ENCODE measurements around the gene OR1M1.
"Not testable (repeated sequence)": the region's sequence is repeated elsewhere in the genome, so short reads cannot be mapped to it uniquely, and the experiment has no call there.

OR1M1 gene, protein sequence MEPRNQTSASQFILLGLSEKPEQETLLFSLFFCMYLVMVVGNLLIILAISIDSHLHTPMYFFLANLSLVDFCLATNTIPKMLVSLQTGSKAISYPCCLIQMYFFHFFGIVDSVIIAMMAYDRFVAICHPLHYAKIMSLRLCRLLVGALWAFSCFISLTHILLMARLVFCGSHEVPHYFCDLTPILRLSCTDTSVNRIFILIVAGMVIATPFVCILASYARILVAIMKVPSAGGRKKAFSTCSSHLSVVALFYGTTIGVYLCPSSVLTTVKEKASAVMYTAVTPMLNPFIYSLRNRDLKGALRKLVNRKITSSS

GRCh38 chr19:9086761-9087160 is at the start of gene OR1M1:
Gene OR1M1 (plus strand): TSS chr19:9087061. CDS start chr19:9093245, 6,184 bp downstream.
- DNase-seq (ENCODE audit: low read depth in 2 of 2): no peak

GRCh38 chr19:9037400-9038062 is 49.3 kb upstream of the OR1M1 start:
- no peak for DNase-seq (ENCODE audit: low read depth in 2 of 2)

DNA sequence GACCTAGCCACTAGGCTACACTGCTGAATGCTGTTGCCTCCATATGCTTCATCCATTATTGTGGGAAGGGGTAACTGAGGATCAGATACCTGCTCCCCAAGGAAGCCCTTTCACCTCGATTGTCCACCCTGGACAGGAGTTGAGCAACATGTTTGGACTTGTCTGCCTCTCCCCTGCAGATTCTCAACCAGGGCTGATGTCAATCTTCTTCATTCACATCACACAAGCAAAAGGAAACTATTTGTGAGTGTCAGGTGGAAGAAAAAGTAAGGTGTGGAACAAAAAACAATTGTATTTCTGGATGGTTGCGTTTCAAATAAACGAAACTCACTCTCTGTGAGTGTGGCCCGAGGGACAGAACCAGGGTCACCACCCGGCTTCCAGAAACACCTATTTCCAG is 47.1 kb upstream of the OR1M1 start:
- DNase-seq (ENCODE audit: low read depth in 2 of 2): no peak

- DNase-seq (ENCODE audit: low read depth in 2 of 2): no peak
Measured at GRCh38 chr19:9040131-9040530, 46.7 kb upstream of the OR1M1 start.

DNA sequence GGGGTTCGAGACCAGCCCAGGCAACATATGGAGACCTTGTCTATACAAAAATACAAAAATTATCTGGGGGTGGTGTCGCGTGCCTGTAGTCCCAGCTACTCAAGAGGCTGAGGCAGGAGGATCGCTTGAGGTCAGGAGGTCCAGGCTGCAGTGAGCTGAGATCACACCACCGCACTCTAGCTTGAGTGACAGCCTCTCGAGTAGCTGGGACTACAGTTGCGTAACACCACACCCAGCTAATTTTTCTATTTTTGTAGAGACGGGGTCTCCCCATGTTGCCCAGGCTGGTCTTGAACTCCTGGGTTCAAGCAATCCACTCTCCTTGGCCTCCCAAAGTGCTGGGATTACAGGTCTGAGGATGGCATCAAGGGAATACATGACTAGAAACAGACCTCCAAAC is 45.8 kb upstream of the OR1M1 start:
- DNase-seq (ENCODE audit: low read depth in 2 of 2): no peak

DNA sequence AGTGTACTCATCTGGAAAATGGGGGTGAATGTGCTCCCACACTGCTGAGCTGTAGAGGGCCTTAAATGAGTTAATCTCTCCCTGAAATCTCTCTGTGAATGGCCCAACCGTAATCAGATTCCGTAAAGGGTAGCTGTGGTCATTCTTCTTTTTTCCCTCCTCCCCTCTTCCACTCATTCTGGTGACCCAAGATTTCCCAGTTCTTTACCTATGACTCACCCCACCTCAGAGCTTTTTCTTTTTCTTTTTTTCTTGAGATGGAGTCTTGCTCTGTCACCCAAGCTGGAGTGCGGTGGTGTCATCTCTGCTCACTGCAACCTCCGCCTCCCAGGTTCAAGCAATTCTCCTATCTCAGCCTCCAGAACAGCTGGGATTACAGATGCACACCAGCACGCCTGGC is 43.3 kb upstream of the OR1M1 start:
- no peak for DNase-seq (ENCODE audit: low read depth in 2 of 2)

DNA sequence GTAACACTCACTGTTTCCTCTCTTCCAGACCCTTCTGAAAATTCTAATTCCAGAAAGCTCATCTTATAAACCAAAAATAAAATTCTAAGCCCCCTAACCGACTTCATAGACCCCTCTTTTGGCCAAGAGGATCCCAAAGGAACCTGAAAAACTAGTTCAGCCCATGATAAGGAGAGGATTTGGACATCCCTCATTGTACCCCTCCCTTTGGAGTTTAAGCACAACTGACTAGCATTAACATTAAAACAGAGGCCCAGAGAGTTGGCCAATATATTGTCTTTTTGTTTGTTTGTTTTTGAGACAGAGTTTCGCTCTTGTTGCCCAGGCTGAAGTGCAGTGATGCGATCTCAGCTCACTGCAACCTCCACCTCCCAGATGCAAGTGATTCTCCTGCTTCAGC is 42.4 kb upstream of the OR1M1 start:
- no peak for DNase-seq (ENCODE audit: low read depth in 2 of 2)

GRCh38 chr19:9046694-9047093 is 40.2 kb upstream of the OR1M1 start:
- DNase-seq (ENCODE audit: low read depth in 2 of 2): no peak

- DNase-seq (ENCODE audit: low read depth in 2 of 2): no peak
Measured at GRCh38 chr19:9052894-9053293, 34.0 kb upstream of the OR1M1 start.

DNA sequence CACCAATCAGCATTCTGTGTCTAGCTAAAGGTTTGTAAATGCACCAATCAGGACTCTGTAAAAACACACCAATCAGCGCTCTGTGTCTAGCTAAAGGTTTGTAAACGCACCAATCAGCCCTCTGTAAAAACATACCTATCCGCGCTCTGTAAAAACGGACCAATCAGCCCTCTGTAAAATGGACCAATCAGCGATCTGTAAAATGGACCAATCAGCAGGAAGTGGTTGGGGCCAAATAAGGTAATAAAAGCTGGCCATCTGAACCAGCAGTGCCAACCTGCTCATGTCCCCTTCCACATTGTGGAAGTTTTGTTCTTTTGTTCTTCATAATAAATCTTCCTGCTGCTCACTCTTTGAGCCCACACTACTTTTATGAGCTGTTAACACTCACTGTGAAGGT is 33.2 kb upstream of the OR1M1 start:
- DNase-seq (ENCODE audit: low read depth in 2 of 2): not testable (repeated sequence)

DNA sequence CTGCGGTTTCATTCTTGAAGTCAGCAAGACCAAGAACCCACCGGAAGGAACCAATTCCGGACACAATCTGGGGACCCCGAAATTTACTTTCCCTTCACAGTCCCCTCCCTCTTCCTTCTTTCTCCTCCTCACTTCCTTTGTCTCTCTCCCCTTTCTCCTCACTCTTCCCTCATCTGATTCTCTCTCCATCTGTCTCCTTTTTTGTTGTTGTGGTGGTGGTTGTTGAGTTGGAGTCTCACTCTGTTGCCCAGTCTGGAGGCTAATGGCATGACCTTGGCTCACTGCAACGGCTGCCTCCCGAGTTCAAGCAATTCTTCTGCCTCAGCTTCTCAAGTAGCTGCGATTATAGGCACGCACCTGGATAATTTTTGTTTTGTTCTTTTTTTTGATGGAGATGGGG is 32.7 kb upstream of the OR1M1 start:
- DNase-seq (ENCODE audit: low read depth in 2 of 2): no peak

- no peak for DNase-seq (ENCODE audit: low read depth in 2 of 2)
Measured at GRCh38 chr19:9054765-9055164, 32.1 kb upstream of the OR1M1 start.

- not testable (repeated sequence) for DNase-seq (ENCODE audit: low read depth in 2 of 2)
Measured at GRCh38 chr19:9056131-9056530, 30.7 kb upstream of the OR1M1 start.

DNA sequence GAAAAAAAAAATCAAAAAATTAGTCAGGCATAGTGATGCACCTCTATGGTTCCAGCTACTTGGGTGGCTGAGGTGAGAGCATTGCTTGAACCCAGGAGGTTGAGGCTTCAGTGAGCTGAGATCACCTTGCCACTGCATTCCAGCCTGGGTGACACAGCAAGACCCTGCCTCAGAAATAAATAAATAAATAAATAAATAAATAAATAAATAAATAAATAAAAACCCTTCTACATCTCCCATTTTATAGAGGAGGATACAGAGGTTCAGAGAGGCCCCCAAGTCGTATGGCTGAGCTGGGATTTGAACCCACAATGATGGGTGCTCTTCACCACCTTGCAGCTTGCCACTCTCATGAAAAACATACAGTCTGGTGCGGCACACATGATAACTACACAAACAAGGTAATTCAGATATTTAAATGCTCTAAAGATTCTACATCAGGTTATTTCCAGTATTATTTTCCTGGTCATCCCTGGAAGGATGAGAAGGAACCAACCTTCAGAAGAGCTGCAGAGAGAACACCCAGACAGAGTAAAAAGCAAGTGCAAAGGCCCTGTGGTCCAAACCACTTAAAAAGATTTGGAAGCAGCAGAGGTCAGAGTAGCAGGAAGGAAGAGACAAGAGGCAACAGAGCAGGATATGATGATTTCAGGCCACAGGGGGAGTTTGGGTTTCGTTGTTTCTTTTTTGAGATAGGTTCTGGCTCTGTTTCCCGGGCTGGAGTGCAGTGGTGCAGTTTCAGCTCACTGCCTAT is 29.2 kb upstream of the OR1M1 start:
- no peak for DNase-seq (ENCODE audit: low read depth in 2 of 2)

GRCh38 chr19:9058905-9059667 is 27.8 kb upstream of the OR1M1 start:
- no peak for DNase-seq (ENCODE audit: low read depth in 2 of 2)

- DNase-seq (ENCODE audit: low read depth in 2 of 2): no peak
Measured at GRCh38 chr19:9060564-9061340, 26.1 kb upstream of the OR1M1 start.

- DNase-seq (ENCODE audit: low read depth in 2 of 2): no peak
Measured at GRCh38 chr19:9061879-9062278, 25.0 kb upstream of the OR1M1 start.

- DNase-seq (ENCODE audit: low read depth in 2 of 2): no peak
Measured at GRCh38 chr19:9065457-9066014, 21.3 kb upstream of the OR1M1 start.

DNA sequence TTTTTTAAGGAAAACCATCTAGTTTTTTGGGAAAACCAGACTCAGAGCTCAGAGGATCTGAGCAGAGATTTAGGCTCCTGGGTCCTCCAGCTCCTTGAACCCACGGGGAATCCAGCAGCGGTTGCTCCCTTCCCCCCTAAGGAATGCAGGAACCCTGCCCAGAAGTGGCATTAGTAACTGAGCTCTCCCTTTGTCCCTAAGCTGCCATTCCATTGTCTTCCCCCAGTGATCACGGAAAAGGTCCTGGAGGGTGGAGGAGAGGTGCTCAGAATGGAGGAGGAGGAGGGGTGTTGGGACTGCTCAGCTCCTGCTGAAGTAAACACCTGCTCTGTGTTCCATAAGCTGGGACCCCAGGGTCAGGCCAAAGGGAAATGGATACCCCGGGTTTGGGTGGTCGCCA is 16.8 kb upstream of the OR1M1 start:
- no peak for DNase-seq (ENCODE audit: low read depth in 2 of 2)

- DNase-seq (ENCODE audit: low read depth in 2 of 2): not testable (repeated sequence)
Measured at GRCh38 chr19:9071720-9072119, 15.1 kb upstream of the OR1M1 start.

GRCh38 chr19:9073806-9074205 is 13.1 kb upstream of the OR1M1 start:
- DNase-seq (ENCODE audit: low read depth in 2 of 2): no peak
